NCI-H2227 (cell line): Measurements from ENCODE around the gene DNAJA2.

Experiments
- DNase-seq: peaks from one replicate; lab custom pipeline; 2025; ENCODE audit not compliant: unreplicated experiment; lab: John Stamatoyannopoulos, UW

Gene DNAJA2

GRCh38 chr16:46906360-46907060, 67.0 kb downstream of the DNAJA2 start:
- no peak for DNase-seq
